Upper lobe of left lung (tissue), 6 donors: ENCODE results near the gene NHERF2. TPM values are rescaled to one million over a fixed set of nuclear protein-coding genes. Genes with fewer than 3 reads are reported as not detected.

ENCODE experiments used
- ATAC-seq, 2 donors: fragments of 200-7000 bp; cut with Tn5 transposase; one replicate each; pipeline ENCODE4 v1.9.1; 2022; ENCODE audit warnings: mild to moderate bottlenecking in 2 of 2, moderate library complexity in 2 of 2; ENCODE audit not compliant: low FRiP score in 2 of 2
- DNase-seq, 2 donors: peaks; one replicate each; pipeline ENCODE4 v3.0.0-alpha.2; 2019 to 2020
- H3K27ac ChIP-seq, 4 donors: fragments of 200-600 bp; sonication (generic); one replicate each; pipeline ENCODE4 v1.5.1; 2016 to 2019
- H3K27me3 ChIP-seq, 4 donors: fragments of 200-600 bp; sonication (generic); one replicate each; pipeline ENCODE4 v1.5.1; 2017 to 2019
- H3K36me3 ChIP-seq, 4 donors: fragments of 200-600 bp; sonication (generic); one replicate each; pipeline ENCODE4 v1.5.1; 2016 to 2019
- H3K4me1 ChIP-seq, 4 donors: fragments of 200-600 bp; sonication (generic); one replicate each; pipeline ENCODE4 v1.5.1; 2018 to 2019
- H3K4me3 ChIP-seq, 4 donors: fragments of 200-600 bp; sonication (generic); one replicate each; pipeline ENCODE4 v1.5.1; 2017 to 2019; ENCODE audit warnings: mild to moderate bottlenecking in 2 of 4, moderate library complexity in 1 of 4
- H3K9me3 ChIP-seq, 4 donors: fragments of 200-600 bp; sonication (generic); one replicate each; pipeline ENCODE4 v1.5.1; 2018 to 2019
- EP300 ChIP-seq, 4 donors: sonication (generic); formaldehyde crosslinking; IDR thresholded peaks; one replicate each; pipeline ENCODE4 v1.5.1; 2017; ENCODE audit warnings: antibody characterized with exemption in 4 of 4, control low read depth in 2 of 4
- POLR2A ChIP-seq, 4 donors: fragments of 450-650 bp; IDR thresholded peaks; one replicate each; pipeline ENCODE4 v1.5.1; 2016 to 2017; ENCODE audit warnings: antibody characterized with exemption in 4 of 4, mild to moderate bottlenecking in 2 of 4
- POLR2AphosphoS5 ChIP-seq, 2 donors: sonication (generic); formaldehyde crosslinking; IDR thresholded peaks; one replicate each; pipeline ENCODE4 v1.5.1; 2017; ENCODE audit warnings: antibody characterized with exemption in 2 of 2
- WGBS, 2 donors: methylation state at CpG; one replicate each; pipeline ENCODE4 v1.1.5; 2017 to 2018; 5-methylcytosine and 5-hydroxymethylcytosine counted together
- total RNA-seq, 6 donors: library from RNA; depleted of rRNA in 4 of 6; stranded (reverse); fragments of >200 nt in 4 of 6; gene quantifications; one replicate each; pipeline versions ENCODE4 v1.1.0 to v1.2.1, GENCODE V29; 2016 to 2021
- TF ChIP-seq, protein P1 (sequence below), 6 experiments: fragments of 450-650 bp in 4 of 6; fragments of 200-600 bp in 2 of 6; sonication (generic) in 2 of 6; IDR thresholded peaks; one replicate each; pipeline ENCODE4 v1.5.1; 2016 to 2019; ENCODE audit warnings: antibody characterized with exemption in 6 of 6
- donor health status: DM: no; HTN: no; CAD: no; lungs with moderate emphysema.
- donor health status: DM: no; HTN: yes; CAD: no; lungs with severe emphysema.

NHERF2 gene
- total RNA-seq, 6 donors from 2014 or later: 131 to 604 (median 283) TPM

DNA sequence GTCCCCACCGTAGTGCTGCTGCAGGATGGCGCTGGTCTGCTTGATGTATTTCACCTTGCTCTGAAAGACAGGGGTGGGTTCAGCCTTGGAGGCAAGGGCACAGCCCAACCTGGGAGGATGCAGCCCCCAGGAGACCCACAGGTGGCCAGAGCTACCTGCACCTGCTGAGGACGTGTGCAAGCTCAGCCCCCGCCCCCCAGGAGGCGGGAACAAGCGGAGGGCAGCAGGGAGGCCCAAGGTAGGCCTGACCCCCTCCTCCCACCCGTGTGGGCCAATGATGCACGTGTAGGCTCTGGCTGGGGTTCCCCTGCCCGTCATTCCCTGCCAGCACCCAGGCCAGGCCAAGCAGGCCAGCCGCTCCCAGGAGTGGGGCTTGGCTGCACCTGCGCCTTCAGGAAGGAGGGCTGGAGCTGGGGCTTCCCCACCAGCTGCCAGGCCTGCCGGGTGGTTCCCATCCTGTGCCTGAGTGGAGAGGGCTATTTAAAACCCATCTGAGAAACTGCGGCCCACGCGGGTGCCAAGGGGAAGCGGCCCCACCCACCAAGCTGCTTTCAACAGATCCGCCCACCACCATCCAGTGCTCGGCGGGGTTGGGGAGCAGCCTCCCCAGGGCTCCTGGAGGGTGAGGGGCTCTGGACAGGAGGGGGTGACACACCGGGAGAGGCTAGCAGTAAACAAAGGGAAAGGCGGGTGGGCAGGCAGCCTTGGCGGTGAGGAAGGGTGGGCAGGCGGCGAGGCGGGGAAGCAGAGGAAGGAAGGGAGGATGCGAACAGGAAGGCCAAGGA lies 17.2 kb downstream of the NHERF2 start:
- TF ChIP-seq, protein P1, sequence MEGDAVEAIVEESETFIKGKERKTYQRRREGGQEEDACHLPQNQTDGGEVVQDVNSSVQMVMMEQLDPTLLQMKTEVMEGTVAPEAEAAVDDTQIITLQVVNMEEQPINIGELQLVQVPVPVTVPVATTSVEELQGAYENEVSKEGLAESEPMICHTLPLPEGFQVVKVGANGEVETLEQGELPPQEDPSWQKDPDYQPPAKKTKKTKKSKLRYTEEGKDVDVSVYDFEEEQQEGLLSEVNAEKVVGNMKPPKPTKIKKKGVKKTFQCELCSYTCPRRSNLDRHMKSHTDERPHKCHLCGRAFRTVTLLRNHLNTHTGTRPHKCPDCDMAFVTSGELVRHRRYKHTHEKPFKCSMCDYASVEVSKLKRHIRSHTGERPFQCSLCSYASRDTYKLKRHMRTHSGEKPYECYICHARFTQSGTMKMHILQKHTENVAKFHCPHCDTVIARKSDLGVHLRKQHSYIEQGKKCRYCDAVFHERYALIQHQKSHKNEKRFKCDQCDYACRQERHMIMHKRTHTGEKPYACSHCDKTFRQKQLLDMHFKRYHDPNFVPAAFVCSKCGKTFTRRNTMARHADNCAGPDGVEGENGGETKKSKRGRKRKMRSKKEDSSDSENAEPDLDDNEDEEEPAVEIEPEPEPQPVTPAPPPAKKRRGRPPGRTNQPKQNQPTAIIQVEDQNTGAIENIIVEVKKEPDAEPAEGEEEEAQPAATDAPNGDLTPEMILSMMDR (IDR thresholded peaks at IDR 0.05): no peak
- TF ChIP-seq EP300 (IDR thresholded peaks at IDR 0.05): peak in 1 of 4 donors; percentile 67
- TF ChIP-seq POLR2AphosphoS5 (IDR thresholded peaks at IDR 0.05): peak in 1 of 2 donors; percentile 70
- Histone ChIP-seq H3K36me3 (peaks cover 0 to 7% (median 1%) of the 10 kb centered on the region in 4 donors), H3K27me3 (no peaks in the 10 kb centered on the region), H3K4me3 (peak overlapping the region in 2 of 4 donors; percentile 10 to 23), H3K27ac (peak overlapping the region; percentile 90 to 97 (median 95)), H3K9me3 (no peaks in the 10 kb centered on the region), H3K4me1 (peaks cover 89 to 93% (median 90%) of the 10 kb centered on the region in 4 donors)
- peak in 1 of 2 donors; percentile 3 for ATAC-seq
- DNase-seq: peak; percentile 89
- 48 to 51% methylated on average over 14 to 20 of the region's 26 CpGs for WGBS, 2 donors

DNA sequence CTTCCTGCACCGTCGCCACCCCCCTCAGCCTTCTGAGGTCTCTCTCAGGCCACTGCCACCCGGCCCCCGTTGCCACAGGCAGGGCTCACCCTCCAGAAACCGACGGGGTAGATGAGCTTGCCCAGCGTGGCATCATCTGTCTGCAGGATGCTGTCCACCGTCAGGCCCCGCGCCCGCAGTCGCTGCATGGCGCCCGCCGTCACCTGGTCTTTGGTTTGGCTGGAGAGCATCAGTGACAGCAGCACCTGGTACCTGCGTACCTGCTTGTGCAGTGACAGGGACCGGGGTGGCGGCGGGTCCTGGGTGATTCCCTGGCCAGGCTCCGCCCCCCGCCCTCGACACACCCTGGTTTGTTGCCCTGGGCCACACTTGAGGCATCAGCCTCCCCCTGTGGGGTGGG lies 17.8 kb downstream of the NHERF2 start:
- WGBS, 2 donors: 62% methylated on average over 22 of the region's 22 CpGs; no CpG with 5 or more reads in 1 of the 2 donors

DNA sequence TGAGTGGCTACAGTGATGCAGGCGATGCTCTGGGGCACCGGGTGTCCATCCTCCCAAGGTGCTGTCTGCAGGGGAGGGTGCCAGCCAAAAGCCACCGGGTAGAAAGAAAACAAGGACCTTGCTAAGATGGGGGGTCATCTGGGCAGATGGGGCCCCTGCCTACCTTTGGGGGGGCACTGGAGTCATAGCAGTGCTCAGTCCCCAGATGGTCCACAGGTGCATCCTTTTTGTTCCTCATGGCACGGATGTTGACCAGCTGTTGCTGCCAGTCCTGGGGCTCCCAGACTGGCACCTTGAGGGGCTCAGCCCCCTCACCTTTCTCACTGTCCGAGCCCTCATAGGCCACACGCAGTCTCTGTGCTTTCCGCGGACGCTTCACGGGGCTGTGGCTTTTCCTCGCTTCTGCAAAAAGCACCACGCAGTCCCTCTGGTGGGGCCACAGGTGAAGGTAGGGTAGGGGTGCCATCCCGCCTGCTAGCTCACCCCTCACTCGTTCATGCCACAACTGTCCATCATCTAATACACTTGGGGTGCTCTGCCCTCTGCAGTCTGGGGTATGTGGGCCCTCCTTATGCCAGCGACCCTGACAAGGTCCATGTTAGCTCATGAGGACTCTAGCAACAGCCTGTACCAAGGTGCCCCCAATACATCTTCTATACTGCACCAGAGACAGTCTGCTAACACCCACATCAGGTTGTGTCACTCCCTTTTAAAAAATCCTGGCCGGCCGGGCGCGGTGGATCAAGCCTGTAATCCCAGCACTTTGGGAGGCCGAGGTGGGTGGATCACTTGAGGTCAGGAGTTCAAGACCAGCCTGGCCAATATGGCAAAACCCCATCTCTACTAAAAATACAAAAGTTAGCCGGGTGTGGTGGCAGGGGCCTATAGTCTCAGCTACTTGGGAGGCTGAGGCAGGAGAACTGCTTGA lies 19.5 kb downstream of the NHERF2 start:
- DNase-seq (no peak), ATAC-seq (no peak)
- H3K9me3 ChIP-seq: no peaks in the 10 kb centered on the region
- H3K4me3 ChIP-seq: peak overlapping the region in 2 of 4 donors; percentile 89 to 98
- no peaks in the 10 kb centered on the region for H3K27me3 ChIP-seq
- H3K27ac ChIP-seq: peak overlapping the region; percentile 73 to 97 (median 92)
- H3K36me3 ChIP-seq: peaks cover 0 to 12% (median 6%) of the 10 kb centered on the region in 4 donors
- TF ChIP-seq POLR2A (IDR thresholded peaks at IDR 0.05) (no peak), POLR2AphosphoS5 (IDR thresholded peaks at IDR 0.05) (no peak), EP300 (IDR thresholded peaks at IDR 0.05) (no peak)
- TF ChIP-seq, protein P1 (IDR thresholded peaks at IDR 0.05): no peak
- H3K4me1 ChIP-seq: peaks cover 67 to 76% (median 68%) of the 10 kb centered on the region in 4 donors
- WGBS, 2 donors: 75 to 76% methylated on average over 14 to 16 of the region's 21 CpGs

More for the DNA sequence above, 17.8 kb downstream of the NHERF2 start:
- DNase-seq (peak in 1 of 2 donors; percentile 86), ATAC-seq (no peak)
- no peaks in the 10 kb centered on the region for H3K27me3 ChIP-seq
- peaks cover 0 to 3% (median 0%) of the 10 kb centered on the region in 4 donors for H3K36me3 ChIP-seq
- H3K27ac ChIP-seq: peak overlapping the region; percentile 90 to 97 (median 95)
- TF ChIP-seq POLR2A (IDR thresholded peaks at IDR 0.05) (no peak), EP300 (IDR thresholded peaks at IDR 0.05) (no peak), POLR2AphosphoS5 (IDR thresholded peaks at IDR 0.05) (no peak)
- TF ChIP-seq, protein P1 (IDR thresholded peaks at IDR 0.05): no peak
- H3K4me3 ChIP-seq: peak overlapping the region in 1 of 4 donors; percentile 23
- H3K9me3 ChIP-seq: no peaks in the 10 kb centered on the region
- H3K4me1 ChIP-seq: peaks cover 84 to 93% (median 85%) of the 10 kb centered on the region in 4 donors

DNA sequence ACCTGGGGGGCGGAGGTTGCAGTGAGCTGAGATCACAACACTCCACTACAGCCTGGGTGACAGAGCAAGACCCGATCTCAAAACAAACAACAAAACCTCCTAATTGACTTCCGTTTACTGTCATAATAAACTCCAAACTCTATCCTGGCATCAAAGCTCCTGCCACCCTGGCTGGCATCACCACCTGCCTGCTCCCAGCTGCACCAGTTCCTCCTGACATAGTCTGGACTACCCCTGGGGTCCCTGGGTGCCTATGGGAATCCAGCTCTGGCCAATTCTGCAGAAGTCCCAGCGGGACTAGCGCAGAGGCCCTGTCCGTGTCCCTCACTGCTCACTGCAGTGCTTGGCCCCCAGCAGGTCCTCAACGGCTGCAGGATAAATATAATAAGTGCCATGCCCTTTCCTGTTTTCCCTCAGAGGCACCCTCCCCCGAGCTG lies 20.2 kb downstream of the NHERF2 start:
- peak in 1 of 2 donors; percentile 59 for ATAC-seq

More for the DNA sequence above, 20.2 kb downstream of the NHERF2 start:
- H3K4me1 ChIP-seq: peaks cover 60 to 69% (median 61%) of the 10 kb centered on the region in 4 donors
- H3K9me3 ChIP-seq: no peaks in the 10 kb centered on the region
- peak overlapping the region; percentile 73 to 97 (median 86) for H3K27ac ChIP-seq
- WGBS, 2 donors: 23 to 26% methylated on average over 4 to 8 of the region's 8 CpGs
- peak overlapping the region; percentile 13 to 98 (median 76) for H3K4me3 ChIP-seq
- H3K27me3 ChIP-seq: no peaks in the 10 kb centered on the region
- peaks cover 0 to 17% (median 10%) of the 10 kb centered on the region in 4 donors for H3K36me3 ChIP-seq
- DNase-seq: no peak
- no peak for TF ChIP-seq POLR2AphosphoS5 (IDR thresholded peaks at IDR 0.05)
- TF ChIP-seq POLR2A (IDR thresholded peaks at IDR 0.05): peak in 1 of 4 donors; percentile 32
- TF ChIP-seq EP300 (IDR thresholded peaks at IDR 0.05): peak in 1 of 4 donors; percentile 71
- TF ChIP-seq, protein P1 (IDR thresholded peaks at IDR 0.05): peak in 1 of 6 experiments; percentile 14
